Measurements from ENCODE around the gene MYOM1.
"Not testable (repeated sequence)": the region's sequence is repeated elsewhere in the genome, so short reads cannot be mapped to it uniquely, and the experiment has no call there.

Gene MYOM1

DNA sequence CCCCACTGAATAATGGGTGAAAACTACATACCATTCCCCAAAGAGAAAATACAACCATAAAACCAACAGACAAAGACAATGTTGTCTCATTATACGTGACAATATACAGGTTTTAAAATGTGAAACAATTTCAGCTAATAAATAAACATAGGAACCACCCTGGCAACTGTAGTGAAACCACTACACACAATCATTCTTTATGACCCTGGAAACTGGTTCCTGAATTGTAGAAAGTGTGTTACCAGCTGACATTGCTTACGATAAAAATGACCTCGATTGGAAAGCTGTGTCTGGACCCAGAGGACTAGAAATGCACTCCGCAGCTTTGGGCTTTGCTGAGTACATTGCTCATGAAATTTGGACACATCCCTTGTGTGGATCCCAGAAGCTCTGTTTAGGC, 132.9 kb downstream of the MYOM1 start:
- DNase-seq (ENCODE audit: low spot score) = no peak

DNA sequence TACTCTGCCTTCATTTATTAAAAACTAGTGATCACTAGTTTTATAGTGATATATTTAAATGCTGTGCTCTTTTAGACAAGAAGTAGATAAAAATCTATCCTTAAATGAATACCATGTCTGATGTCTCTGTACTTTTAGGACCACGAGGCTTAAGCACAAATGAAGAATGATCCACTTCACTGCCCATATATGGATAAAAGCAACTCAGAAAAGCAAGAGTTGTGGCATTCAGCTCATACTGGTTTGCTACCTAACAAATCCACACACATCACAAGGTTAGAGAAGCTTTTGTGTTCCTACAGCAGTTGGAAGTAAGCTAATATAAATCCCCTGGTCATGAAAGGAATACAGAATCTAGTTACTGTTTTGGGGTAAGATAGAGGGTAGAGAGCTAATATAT, 134.2 kb downstream of the MYOM1 start:
- DNase-seq (ENCODE audit: low spot score) = no peak

DNA sequence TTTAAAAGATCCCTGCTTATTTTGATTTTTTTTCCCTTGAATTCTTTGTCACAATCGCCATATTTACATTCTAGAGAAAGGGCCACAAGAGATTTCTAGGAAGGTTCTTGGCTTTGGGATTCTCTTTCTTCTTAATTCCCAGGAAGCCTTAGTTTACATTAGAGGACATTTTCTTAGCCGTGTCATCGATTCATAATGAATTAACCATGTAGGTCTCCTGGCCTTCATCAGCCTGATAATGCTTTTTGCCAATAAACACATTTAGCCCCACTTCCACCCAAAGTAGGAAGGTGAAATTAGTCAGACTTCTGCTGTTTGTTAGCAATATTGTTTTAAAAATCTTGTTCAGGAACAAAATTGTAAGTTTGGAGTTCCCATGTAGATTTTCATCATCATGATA, 135.6 kb downstream of the MYOM1 start:
- DNase-seq (ENCODE audit: low spot score) = no peak

DNA sequence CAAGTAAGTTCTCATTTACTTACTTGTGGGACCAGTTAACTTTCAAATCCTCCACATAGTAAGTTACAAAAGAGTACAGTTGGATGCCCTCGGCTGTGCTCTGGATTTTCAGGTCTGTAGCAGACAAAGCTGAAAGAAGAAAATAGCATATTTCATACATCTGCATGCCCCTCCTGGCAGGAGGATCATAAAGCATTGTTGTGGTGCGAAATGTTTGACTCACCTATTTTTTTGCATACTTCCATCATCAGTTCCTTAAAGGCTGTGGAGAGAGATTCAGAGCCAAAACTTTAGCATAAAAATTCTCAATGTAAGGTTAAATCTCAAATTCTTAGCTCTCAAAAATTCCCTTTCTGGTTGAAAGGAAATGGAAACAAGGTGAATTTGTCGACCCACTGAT, 136.0 kb downstream of the MYOM1 start:
- DNase-seq (ENCODE audit: low spot score) = no peak

DNA sequence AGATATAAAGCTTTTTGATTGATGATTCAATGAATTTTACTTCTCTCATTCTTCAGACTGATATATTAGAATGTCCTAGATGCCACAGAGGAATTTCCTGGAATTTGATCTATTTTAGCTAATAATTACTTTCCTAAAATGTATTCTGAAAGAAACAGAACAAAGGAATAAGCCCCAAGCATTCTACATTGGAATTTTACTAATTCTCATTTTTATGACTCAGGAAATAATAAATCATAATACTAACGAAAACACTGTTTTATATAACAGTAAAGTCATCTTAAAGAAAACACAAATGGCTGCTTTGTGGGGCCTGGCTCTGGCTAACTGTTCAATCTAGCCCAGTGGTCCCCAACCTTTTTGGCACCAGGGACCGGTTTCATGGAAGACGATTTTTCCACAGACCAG, 138.2 kb downstream of the MYOM1 start:
- no peak for DNase-seq (ENCODE audit: low spot score)

DNA sequence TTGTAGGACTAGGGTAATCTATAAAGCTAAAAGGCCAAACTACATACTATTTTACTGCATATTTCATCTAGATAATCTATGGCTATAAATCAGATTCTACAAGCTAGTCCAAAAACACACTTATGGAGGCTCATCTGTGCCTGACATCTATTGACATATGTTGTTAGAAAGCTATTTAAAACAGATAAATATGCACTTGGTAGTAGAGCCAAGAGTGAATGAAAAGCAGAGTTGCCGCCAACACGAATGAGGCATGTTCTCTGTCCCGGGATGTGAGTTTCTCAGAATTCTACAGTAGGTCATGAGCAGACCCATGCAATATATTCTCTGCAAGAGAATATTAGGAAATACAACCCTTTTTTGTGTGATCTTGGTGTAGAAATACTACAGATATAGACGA, 140.1 kb downstream of the MYOM1 start:
- no peak for DNase-seq (ENCODE audit: low spot score)

DNA sequence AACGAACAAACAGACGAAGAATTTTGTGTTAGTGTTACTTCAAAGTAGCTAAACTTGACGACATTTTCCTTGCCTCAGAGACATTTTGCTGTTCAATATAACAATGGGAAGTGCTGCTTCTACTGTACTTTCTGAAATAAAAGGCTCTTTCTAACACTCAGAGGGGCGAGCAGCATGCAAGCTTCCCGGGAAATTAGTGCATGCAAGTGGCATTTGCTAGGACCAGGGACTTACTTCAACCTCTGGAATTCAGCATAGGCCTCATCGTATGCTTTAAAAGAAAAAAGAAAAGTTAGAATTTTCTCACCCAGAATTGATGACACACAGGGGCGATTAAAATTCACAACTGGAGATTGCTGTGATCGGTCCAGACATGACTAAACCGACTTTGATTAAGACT, 144.3 kb downstream of the MYOM1 start:
- no peak for DNase-seq (ENCODE audit: low spot score)

DNA sequence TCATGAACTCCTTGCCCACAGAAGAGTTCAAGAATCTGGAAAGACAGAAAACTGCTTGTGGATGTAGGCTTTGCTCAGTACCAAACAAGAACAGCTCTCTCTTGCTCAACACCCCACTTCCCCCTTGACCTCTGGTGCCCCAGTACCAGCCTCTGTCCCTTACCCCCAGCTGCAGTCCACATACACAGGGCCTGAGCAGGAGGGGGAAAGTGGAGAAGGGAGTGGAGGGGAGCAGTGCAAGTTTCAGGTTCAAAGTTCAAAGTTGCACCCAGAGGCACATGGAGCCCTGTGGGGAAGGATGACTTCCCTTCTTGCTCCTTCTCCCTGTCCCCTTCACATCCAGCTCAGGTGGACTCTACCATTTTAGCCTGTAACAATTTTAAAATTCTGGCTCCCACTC, 145.7 kb downstream of the MYOM1 start:
- DNase-seq (ENCODE audit: low spot score) = no peak

DNA sequence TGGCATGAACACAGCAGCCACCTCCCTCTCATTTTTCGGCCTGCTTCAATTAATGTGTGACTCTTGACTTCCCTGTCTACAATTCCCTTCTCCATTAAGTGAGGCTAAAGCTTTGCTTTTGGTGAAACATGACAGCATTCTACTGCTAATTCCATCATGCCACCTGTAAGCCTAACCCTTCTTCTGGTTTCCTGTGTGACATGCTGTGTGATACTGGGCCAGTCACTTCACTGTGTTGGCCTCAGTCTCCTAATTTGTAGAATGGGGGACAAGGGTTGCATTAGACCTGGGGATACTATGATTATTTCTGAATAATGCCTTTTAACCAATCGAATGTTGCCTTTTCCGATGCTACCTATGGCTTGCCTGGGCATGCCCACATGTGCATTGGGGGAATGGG, 146.4 kb downstream of the MYOM1 start:
- not testable (repeated sequence) for DNase-seq (ENCODE audit: low spot score)

DNA sequence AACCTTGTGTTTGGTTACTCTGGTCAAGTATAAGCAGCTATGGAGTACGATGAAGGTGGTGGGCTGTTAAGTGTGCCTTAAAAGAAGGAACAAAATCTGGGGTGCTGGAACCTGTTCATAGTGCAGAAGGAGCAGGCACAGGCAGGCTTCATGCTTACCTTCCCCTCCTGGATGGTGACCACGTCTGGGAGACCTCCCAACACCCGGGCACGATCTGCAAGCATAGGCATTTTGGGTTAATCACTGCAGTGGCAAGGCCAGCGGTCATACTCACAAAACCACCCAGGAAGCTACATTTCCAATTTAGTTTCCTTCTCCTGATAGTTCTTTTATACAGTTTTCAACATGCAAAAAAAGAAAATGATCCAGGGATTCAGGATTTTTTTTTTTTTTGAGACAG, 148.1 kb downstream of the MYOM1 start:
- DNase-seq (ENCODE audit: low spot score) = no peak

DNA sequence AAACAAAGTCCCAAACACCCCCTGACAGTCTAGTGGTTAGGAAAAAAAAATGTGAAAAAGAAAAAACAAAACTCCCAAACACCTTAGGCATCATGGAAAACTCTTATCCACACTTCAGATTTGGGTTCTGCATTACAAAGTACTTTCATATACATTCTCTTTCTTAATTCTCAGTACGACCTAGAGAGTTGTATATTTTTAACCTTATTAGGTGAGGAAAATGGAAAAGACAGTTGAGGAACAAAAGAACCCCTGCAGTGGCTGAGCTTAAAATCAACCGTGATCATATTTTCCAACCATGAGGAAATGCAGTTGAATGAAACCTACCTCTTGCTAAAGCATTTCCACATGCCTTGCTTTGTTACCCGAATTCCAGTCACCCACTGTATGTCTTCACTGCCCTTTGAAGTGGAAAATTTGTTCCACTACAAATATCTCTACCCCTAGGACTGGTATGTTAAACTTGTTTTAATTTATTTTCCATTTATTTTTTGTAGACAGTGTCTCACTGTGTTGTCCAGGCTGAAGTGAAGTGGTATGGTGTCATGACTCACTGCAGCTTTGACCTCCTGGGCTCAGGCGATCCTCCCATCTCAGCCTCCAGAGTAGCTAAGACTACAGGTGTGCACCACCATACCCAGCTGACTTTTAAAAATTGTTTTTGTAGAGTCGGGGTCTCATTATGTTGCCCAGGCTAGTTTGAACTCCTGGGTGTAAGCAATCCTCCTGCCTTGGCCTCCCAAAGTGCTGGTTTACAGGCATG, 149.9 kb downstream of the MYOM1 start:
- no peak for DNase-seq (ENCODE audit: low spot score)

DNA sequence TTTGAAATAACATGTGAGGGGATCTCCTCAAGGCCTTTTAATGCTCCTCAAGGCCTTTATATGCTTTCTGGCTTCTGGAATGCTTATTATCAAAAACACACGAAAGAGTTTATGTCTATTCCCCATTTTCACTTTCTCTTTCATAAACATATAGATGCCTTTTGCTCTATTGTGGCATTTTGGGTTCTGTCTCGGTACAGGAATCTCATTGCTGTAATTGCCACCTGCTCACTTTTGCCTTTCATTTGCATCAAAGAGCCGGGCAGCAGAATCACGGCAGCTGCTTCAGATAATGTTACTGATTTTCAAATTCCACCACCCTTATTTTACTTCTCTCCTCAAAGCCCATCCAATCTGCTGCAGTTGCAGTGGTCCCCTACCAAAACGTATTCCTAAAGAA, 152.0 kb downstream of the MYOM1 start:
- DNase-seq (ENCODE audit: low spot score) = no peak

DNA sequence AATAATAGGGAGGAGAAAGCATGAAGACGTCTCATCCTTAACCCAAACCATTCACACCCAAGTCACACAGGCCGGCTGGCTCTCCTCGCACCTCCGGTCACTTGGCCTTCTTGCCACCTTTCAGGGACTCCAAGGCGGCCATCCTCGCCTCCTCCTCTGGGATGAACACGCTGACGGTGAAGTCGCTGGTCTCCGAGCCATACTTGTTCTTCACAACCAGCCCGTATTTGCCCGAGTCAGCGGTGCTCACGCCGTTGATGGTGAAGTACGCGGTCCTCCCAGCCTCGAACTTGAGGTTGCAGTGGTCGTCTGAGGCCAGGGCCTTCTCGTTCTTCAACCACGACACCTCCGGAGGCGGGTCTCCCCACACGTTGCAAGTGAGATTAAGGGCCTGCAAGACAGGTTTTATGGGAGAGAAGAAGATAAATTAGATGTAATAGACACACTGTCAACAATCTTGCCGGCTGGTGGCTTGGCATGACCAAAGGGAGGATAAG, 152.6 kb downstream of the MYOM1 start:
- no peak for DNase-seq (ENCODE audit: low spot score)

DNA sequence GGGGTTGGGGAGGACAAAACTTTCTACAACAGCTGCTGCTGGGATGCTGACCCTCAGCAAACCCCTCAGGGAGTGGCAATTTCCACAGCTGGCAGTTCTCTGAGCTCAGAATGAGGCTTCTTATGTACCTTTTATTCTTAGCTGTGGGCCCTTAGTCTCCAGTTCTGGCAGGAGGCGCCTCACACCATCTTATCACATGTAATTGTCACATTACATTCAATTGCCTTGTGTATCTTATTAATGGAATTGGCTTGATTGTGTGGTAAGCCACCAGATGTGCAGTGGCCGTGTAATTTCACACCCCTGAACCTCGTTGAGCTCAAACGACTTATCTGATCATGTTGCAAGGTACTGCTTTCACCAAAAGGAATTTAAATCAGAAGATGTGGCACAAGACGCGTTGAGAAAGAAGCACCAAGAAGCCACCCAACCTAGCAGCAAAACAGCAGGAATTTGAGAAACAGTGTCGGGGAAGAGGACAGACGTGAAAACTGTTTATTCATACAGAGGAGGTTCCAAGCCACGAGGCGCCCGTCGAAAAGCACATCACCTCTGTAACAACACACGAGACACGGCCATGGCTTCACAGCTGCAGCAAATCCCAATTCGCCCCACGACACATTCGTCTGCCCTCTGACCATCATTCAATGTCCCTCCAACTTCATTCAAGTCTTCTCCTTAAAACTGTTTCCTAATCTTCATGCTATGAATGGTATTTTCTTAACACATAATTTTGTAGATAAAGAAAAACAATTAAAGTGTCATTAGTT, 153.2 kb downstream of the MYOM1 start:
- no peak for DNase-seq (ENCODE audit: low spot score)

DNA sequence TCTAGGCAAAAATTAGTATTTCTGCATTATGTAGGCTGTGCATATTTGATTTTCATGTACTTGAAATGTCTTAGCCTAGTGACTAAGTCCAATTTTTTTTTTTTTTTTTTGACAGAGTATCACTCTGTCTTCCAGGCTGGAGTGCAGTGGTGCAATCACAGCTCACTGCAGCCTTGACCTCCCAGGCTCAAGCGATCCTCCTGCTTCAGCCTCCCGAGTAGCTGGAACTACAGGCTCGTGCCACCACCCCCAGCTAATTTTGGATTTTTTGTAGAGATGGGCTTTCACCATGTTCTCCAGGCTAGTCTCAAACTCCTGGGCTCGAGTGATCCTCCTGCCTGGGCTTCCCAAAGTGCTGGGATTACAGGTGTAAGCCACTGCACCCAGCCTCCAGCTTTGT, 156.0 kb downstream of the MYOM1 start:
- not testable (repeated sequence) for DNase-seq (ENCODE audit: low spot score)

DNA sequence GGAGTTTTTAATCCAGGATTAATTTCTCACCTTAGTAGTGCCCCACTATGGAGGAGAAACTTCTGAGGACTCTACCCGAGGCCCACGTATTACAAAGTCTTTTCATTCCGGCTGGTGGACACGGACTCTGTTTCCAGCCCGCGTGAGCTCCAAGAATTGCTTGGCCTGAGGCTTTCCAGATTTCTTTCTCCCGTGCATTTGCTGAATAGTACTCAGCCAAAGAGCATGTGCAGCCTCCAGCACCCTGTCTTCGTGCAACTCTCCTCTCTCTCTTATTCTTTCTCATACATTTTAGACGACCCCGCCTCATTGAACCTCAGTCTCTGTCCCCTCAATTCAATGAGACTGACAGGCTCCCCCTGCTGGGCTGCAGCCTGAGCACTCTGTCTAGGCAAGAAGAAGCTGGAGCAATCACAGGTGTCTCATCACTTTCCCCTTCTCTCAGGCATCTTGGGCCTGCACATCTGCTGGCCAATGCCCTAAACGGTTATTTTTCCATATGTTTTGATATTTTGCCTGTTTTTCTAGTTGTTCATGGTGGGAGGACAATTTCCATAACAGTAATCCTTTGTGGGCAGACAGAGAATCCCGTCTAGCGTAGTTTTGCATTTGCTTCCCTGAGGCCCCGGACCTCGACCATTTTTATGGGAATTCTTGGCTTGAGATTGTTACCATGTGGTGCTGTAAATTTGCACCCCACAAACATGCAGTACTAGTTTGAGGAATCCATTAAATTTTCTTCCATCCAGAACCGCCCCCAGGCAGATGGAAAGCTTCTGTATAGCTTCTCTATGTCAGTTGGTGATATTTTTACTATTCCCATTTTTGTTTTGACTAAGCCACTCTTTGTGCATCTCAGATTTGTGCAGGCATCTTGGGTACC, 156.7 kb downstream of the MYOM1 start:
- DNase-seq (ENCODE audit: low spot score) = peak; percentile 72

DNA sequence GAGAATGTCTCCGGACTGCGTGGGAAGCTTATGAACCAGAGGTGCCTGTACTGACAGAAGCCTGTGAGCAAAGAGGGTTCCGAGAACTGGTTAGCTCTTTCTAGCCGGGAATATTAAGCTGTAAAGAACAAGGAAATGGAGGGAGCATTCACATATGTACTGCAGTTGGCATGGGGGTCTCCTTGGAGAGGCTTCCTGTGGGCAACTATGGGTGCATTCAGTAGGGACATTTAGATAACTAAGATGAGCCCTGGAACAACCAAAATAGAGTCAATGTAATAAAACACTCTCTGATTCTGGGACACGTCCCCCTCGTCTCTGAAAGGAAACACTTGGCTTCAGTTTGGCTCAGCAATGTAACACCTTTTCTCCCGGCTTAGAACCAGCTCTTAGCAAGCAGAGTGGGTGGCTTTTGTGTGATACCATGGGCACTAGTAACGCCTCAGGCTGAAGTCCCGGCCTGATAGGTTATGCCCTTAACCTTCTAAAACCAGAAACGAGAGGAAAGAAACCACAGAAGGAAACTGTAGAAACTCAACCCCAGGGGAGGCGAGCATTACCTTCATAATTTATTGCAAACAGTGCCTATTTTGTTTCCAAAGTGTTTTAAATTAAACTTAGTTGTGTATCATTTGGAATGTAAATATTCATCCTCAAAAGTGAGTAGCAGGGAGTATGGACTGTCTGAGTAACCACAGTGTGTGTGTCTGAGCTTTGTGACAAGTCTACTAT, 158.0 kb downstream of the MYOM1 start:
- DNase-seq (ENCODE audit: low spot score) = no peak

DNA sequence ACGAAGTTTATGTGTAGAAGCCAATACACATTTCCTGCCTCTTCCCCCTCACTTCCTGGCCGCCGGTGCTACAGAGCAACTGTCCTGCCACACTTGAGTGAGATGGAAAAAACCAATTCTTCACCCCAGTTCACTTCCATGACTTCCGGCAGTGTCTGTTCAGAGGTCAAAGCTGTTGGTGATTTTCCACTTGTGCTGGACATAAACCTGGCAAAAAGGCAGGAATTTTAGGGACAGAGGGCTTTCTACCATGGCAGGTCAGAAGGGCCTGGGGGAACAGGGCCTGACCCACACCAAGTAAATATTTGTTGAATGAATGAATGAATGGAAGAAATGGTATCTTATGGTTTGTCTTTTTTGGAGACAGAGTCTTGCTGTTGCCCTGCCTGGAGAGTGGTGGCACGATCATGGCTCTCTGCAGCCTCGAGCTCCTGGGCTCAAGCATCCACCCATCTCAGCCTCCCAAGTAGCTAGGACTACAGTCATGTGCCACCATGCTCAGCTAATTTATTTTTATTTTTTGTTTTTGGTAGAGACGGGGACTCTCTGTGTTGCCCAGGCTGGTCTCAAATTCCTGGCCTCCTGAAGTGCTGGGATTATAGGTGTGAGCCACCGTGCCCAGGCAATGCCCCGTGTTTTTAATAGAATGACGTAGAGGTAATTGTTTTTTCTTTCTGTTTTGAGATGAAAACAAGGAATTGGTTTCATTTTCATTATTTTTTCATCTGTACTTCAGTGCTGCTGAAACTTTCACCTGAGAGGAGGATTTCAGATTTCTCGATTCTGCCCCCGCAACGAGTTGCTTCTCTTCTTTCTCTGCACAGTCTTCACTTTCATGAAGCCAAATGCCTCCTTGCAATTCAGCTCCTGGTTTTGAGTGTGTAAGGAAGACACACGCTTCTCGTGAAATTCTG, 158.8 kb downstream of the MYOM1 start:
- DNase-seq (ENCODE audit: low spot score) = no peak

DNA sequence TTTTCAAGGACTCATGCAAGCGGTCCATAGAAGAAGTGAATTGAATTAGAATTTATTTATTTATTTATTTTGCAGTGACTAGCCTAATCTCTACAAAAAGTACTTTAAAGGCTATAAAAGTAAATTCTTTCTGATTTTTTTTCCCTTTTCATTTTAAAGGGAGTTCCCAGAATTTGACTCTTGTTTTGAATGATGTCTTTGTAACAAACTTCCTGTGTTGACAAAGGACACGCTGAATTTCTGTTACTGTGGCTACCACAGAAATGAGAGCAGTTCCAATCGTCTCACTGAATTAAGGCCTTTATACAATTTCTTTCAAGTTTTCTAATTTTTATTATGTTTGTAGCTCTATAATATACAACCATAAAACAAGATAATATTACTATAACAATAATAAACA, 160.5 kb downstream of the MYOM1 start:
- DNase-seq (ENCODE audit: low spot score) = no peak

DNA sequence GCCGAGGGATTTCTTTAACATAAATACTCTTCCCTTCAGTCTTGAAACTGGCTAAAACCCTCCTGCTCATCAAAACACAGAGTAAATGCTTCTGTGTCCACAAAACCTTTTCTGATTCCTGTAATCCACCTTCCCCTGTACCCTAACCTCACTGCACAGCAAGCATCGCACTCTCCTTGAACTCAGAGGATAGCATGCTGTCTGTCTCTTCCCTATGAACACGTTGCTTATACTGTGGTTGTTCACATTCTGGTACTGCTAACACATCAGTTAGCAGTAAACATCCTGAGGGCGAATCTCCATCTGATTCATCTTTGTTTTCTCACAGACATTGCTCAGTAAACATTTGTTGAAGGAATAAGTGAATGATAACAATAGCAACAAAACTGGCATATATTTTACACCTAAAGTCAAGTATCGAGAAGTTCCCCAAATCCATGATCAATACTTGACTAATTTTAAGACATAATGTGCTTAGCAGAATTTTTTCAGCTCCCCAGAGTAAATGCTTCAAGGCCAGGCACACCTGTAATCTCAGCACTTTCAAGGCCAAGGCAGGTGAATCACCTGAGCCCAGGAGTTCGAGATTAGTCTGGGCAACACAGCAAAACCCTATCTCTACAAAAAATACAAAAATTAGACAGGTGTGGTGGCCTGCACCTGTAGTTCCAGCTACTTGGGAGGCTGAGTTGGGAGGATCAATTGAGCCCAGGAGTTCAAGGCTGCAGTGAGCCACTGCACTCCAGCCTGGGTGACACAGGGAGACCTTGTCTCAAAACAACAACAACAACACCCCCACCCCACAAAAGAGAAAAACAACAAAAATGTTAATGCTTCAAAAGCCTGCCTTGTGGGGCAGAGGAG, 161.2 kb downstream of the MYOM1 start:
- no peak for DNase-seq (ENCODE audit: low spot score)

Data from globus pallidus (tissue), 1 donor.